GM23338 (cell line): ENCODE measurements around the gene PLEKHN1.

Experiments used
- CTCF ChIP-seq, 2 experiments: fragments of 200-600 bp in 1 of 2; sonication (generic) in 1 of 2; conservative IDR thresholded peaks; 2 replicates each; pipeline versions ENCODE4 v1.5.1 to v1.6.1; 2016 to 2017; ENCODE audit warnings: antibody characterized with exemption in 2 of 2, low read depth in 2 of 2, mild to moderate bottlenecking in 2 of 2, moderate library complexity in 1 of 2
- EZH2 ChIP-seq: fragments of 200-600 bp; sonication (generic); IDR thresholded peaks from one replicate; pipeline ENCODE4 v1.8.0; 2017; ENCODE audit warnings: antibody characterized with exemption, mild to moderate bottlenecking, low read depth; ENCODE audit not compliant: unreplicated experiment
- EZH2phosphoT487 ChIP-seq: fragments of 200-600 bp; sonication (generic); IDR thresholded peaks from one replicate; pipeline ENCODE4 v1.8.1; 2018; ENCODE audit warnings: antibody characterized with exemption; ENCODE audit not compliant: unreplicated experiment
- POLR2AphosphoS5 ChIP-seq: IDR thresholded peaks from 2 replicates; pipeline ENCODE4 v1.6.1; 2016; ENCODE audit warnings: antibody characterized with exemption, low read depth
- ZNF114 ChIP-seq: fragments of 250-450 bp; sonication (Bioruptor Pico); IDR thresholded peaks from 2 replicates; pipeline ENCODE4 v1.5.0; 2020; ENCODE audit warnings: mild to moderate bottlenecking, moderate library complexity
- TF ChIP-seq, protein P1 (sequence below): IDR thresholded peaks from one replicate; pipeline ENCODE4 v1.6.1; 2018; ENCODE audit warnings: antibody characterized with exemption; ENCODE audit not compliant: unreplicated experiment

DNA sequence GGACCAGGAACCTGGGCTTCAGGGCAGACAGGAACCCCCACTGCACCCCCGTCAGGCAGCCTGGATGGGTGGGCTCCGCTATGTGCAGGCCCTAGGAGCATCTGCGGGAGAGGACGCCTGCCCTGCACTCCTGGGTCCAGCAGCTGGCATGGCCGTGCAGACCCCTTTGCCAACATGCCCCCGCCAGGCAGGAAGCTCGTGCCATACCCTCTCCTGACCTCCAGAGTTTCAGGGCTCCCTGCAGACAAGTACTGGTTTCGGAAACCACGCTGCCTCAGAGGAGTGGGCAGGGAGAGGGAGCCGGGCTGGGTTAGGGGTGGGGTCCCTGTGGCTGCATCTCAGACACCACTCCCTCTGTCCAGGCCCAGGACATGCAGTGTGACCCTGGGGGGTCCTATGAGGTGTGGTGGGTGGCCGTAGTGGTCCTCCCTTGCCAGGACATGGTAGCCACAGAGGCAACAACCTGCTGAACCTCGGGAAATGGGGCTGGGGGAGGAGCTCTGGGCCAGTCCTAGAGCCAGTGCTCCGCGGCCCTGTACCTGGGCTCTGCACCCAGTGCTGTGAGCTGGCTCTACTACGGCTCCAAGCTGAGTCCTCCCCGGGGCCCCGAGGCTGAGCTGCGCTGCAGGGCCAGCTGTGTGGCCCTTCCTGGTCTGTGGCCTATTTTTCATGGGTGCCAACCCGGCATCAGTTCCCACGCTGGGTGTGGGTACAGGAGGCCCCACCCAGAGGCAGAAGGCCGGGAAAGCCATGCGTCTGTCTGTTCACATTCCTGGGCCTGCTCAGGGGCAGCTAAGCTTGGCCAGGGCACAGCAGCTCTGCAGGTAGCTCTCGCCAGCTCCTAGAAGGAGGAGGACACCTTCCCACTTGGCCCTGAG, 1.4 kb downstream of the PLEKHN1 start:
- TF ChIP-seq CTCF (conservative IDR thresholded peaks at IDR 0.05; ENCODE audit: low read depth in 2 of 2) (no peak), POLR2AphosphoS5 (no peak), EZH2phosphoT487 (no peak), ZNF114 (CRISPR knock-in tag) (no peak), EZH2 (no peak)
- TF ChIP-seq, protein P1, sequence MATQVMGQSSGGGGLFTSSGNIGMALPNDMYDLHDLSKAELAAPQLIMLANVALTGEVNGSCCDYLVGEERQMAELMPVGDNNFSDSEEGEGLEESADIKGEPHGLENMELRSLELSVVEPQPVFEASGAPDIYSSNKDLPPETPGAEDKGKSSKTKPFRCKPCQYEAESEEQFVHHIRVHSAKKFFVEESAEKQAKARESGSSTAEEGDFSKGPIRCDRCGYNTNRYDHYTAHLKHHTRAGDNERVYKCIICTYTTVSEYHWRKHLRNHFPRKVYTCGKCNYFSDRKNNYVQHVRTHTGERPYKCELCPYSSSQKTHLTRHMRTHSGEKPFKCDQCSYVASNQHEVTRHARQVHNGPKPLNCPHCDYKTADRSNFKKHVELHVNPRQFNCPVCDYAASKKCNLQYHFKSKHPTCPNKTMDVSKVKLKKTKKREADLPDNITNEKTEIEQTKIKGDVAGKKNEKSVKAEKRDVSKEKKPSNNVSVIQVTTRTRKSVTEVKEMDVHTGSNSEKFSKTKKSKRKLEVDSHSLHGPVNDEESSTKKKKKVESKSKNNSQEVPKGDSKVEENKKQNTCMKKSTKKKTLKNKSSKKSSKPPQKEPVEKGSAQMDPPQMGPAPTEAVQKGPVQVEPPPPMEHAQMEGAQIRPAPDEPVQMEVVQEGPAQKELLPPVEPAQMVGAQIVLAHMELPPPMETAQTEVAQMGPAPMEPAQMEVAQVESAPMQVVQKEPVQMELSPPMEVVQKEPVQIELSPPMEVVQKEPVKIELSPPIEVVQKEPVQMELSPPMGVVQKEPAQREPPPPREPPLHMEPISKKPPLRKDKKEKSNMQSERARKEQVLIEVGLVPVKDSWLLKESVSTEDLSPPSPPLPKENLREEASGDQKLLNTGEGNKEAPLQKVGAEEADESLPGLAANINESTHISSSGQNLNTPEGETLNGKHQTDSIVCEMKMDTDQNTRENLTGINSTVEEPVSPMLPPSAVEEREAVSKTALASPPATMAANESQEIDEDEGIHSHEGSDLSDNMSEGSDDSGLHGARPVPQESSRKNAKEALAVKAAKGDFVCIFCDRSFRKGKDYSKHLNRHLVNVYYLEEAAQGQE: no peak
